Thoracic aorta (tissue), 2 donors: ENCODE data around the gene NPR1. TPM values are rescaled to one million over a fixed set of nuclear protein-coding genes. Genes with fewer than 3 reads are reported as not detected.

Experiments used
- ATAC-seq: fragments of 150-250 bp; one replicate; pipeline ENCODE4 v1.8.0; 2017; ENCODE audit warnings: low read depth; ENCODE audit not compliant: insufficient number of reproducible peaks, low FRiP score
- DNase-seq: peaks from one replicate; pipeline ENCODE4 v3.0.0-alpha.2; 2020; ENCODE audit warnings: low spot score
- H3K27ac ChIP-seq, 2 donors: fragments of 200-600 bp; sonication (generic); 1 replicate in 1 of 2; 2 replicates in 1 of 2; pipeline ENCODE4 v1.5.1; 2016; ENCODE audit warnings: mild to moderate bottlenecking in 2 of 2, moderate library complexity in 2 of 2
- H3K27me3 ChIP-seq: fragments of 200-600 bp; sonication (generic); replicated peaks from 2 replicates; pipeline ENCODE4 v1.6.0; 2016; ENCODE audit warnings: mild to moderate bottlenecking; ENCODE audit not compliant: insufficient read depth
- H3K36me3 ChIP-seq: fragments of 200-600 bp; sonication (generic); one replicate; pipeline ENCODE4 v1.5.1; 2016
- H3K4me1 ChIP-seq, 2 donors: fragments of 200-600 bp; sonication (generic); 1 replicate in 1 of 2; 2 replicates in 1 of 2; pipeline versions ENCODE4 v1.5.1 to v1.6.0; 2016; ENCODE audit warnings: low read depth in 2 of 2, mild to moderate bottlenecking in 1 of 2; ENCODE audit not compliant: control insufficient read depth in 1 of 2
- H3K4me3 ChIP-seq: fragments of 200-600 bp; sonication (generic); 2 replicates; pipeline ENCODE4 v1.5.1; 2016; ENCODE audit warnings: mild to moderate bottlenecking
- H3K9me3 ChIP-seq: fragments of 200-600 bp; sonication (generic); 2 replicates; pipeline ENCODE4 v1.5.1; 2016
- total RNA-seq, 2 donors: library from RNA; depleted of rRNA; stranded (reverse); fragments of >200 nt; gene quantifications; one replicate each; pipeline versions ENCODE4 v1.1.0 to v1.2.3, GENCODE V29; 2016
- TF ChIP-seq, protein P1 (sequence below): fragments of 200-600 bp; sonication (generic); IDR thresholded peaks from one replicate; pipeline ENCODE4 v1.5.1; 2019; ENCODE audit warnings: antibody characterized with exemption

NPR1 gene
- total RNA-seq, 2 donors from 2014 or later = 279 to 293 TPM

DNA sequence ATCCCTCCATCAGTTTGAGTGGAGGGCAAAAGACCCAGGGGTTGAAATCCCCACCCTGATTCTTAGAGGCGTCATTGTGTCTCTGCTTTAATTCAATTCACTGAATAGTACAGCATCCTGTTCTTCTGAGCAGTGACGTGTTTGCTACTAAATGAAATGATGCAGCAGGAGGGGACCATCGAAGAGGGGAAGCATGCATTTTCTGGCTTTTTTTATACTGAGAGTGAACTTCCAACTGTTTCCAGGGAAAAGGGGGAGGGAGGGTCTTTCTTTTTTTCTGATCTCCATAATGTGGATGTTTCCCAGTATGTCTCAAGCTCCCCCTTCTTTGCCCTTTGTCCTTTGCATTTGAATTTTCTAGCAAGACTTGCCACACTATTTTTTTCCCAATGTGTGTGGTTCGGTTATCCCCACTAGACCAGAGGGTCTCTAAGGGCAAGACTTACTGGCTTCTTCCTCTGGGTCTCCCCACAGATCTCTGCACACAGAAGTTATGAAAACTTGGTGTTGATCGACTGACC lies 52.0 kb downstream of the NPR1 start:
- no peaks in the 10 kb centered on the region for H3K36me3 ChIP-seq
- peak overlapping the region; percentile 78 to 100 for H3K27ac ChIP-seq
- no peaks in the 10 kb centered on the region for H3K27me3 ChIP-seq
- DNase-seq (no peak), ATAC-seq (no peak)
- TF ChIP-seq, protein P1, sequence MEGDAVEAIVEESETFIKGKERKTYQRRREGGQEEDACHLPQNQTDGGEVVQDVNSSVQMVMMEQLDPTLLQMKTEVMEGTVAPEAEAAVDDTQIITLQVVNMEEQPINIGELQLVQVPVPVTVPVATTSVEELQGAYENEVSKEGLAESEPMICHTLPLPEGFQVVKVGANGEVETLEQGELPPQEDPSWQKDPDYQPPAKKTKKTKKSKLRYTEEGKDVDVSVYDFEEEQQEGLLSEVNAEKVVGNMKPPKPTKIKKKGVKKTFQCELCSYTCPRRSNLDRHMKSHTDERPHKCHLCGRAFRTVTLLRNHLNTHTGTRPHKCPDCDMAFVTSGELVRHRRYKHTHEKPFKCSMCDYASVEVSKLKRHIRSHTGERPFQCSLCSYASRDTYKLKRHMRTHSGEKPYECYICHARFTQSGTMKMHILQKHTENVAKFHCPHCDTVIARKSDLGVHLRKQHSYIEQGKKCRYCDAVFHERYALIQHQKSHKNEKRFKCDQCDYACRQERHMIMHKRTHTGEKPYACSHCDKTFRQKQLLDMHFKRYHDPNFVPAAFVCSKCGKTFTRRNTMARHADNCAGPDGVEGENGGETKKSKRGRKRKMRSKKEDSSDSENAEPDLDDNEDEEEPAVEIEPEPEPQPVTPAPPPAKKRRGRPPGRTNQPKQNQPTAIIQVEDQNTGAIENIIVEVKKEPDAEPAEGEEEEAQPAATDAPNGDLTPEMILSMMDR = no peak
- H3K9me3 ChIP-seq = no peaks in the 10 kb centered on the region
- H3K4me3 ChIP-seq = no peak overlapping the region
- H3K4me1 ChIP-seq = peaks cover 28 to 60% of the 10 kb centered on the region in 2 donors

DNA sequence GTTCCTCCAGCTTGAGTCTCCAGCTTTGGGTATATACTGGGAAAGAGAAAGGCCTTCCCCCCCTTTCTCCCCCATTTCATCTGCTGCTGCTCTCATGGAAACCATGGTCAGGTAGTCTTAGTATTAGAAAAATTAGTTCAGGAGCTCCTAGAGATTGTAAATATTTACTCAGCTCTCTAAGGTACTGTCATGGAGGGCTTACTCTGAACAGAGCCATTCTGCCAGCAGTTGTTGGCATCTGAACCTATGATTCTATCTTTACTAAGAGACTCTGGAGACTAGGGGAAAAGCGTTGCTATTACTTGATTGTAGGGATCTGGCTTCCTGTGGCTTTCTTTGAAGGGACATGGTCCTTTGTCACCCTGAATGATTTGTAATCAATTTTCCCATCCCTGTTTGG lies 55.5 kb downstream of the NPR1 start:
- Histone ChIP-seq H3K9me3 (no peaks in the 10 kb centered on the region), H3K4me3 (no peak overlapping the region), H3K36me3 (peaks cover 3% of the 10 kb centered on the region), H3K4me1 (peaks cover 28 to 60% of the 10 kb centered on the region in 2 donors), H3K27ac (peak overlapping the region; percentile 49 to 60), H3K27me3 (no peaks in the 10 kb centered on the region)
- DNase-seq (no peak), ATAC-seq (no peak)
- TF ChIP-seq, protein P1 = no peak

DNA sequence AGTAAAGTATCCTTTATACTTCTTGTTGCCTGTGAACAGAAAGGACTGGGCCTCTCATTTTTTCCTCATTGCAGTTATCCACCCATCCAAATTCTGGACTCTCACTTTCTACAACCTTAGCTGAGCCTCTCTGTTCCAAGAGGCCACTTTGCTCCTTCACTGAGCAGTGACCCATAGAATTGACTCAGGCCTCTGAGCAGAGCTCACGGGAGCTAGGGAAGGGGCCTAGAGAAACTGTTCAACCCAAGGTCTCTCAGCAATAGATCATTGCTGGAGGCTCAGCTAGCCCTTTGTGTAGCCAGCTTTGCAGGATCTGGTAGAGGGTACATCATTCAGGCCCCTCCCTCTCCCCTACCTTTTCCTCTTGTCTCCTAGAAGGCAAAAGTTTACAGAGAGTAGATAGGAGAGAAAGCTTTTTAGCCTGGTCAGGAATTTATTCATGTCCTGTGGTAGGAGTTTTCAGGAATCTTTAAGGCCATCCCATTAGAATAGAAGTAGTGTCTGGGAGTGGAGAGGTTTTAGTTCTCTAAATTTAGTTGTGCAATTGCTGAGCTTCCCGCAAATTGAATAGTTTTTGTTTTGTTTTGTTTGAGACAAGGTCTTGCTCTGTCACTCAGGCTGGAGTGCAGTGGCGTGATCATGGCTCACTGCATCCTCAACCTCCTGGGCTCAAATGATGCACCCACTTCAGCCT lies 56.1 kb downstream of the NPR1 start:
- Histone ChIP-seq H3K4me3 (no peak overlapping the region), H3K27ac (peak overlapping the region; percentile 49 to 60), H3K9me3 (no peaks in the 10 kb centered on the region), H3K36me3 (peaks cover 3% of the 10 kb centered on the region), H3K4me1 (peaks cover 28 to 54% of the 10 kb centered on the region in 2 donors), H3K27me3 (no peaks in the 10 kb centered on the region)
- DNase-seq (no peak), ATAC-seq (no peak)
- TF ChIP-seq, protein P1 = no peak

DNA sequence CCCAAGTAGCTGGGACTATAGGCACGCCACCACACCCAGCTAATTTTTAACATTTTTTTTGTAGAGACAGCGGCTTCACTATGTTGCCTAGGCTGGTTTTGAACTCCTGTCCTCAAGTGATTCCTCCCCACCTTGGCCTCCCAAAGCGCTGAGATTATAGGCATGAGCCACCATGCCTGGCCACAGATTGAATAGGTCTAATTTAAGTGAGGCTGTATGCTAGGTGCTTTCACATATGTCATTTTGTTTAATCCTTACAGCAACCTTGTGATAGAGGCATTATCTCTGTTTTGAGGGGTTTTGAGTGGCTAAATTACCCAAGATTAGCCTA lies 56.6 kb downstream of the NPR1 start:
- TF ChIP-seq, protein P1 = no peak
- DNase-seq (no peak), ATAC-seq (no peak)
- Histone ChIP-seq H3K4me1 (peaks cover 28 to 49% of the 10 kb centered on the region in 2 donors), H3K4me3 (no peak overlapping the region), H3K27me3 (no peaks in the 10 kb centered on the region), H3K9me3 (no peaks in the 10 kb centered on the region), H3K36me3 (peaks cover 4% of the 10 kb centered on the region), H3K27ac (peak overlapping the region in 1 of 2 donors; percentile 60)

DNA sequence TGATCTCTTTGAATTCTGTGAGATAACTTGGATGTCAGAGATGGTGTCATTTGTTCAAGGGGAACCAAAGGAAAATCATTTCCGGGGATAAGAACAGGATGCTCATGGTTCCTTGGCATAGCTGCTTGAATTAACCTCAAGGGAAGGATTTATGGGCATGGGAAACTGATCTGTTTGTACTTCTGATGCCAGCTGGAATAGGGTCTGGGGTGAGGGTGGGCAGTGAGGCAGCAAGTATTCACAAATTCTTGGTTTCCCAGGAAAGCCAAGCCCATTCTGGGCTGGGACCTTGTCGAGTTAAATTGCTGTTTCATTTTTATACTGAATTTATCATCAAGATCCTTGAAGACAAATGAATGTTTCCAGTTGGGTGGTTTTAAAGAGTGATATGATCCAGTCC lies 63.5 kb downstream of the NPR1 start:
- H3K4me3 ChIP-seq = no peak overlapping the region
- H3K27me3 ChIP-seq = no peaks in the 10 kb centered on the region
- peaks cover 10 to 35% of the 10 kb centered on the region in 2 donors for H3K4me1 ChIP-seq
- peak overlapping the region; percentile 78 to 80 for H3K27ac ChIP-seq
- DNase-seq = no peak
- TF ChIP-seq, protein P1 = no peak
- no peaks in the 10 kb centered on the region for H3K9me3 ChIP-seq
- peaks cover 26% of the 10 kb centered on the region for H3K36me3 ChIP-seq
- no peak for ATAC-seq
